Spleen (tissue), 11 donors: ENCODE data around the gene SHC2. TPM values are rescaled to one million over a fixed set of nuclear protein-coding genes. Genes with fewer than 3 reads are reported as not detected.

ENCODE experiments used
- DNase-seq: peaks from one replicate; pipeline ENCODE4 v3.0.0-alpha.2; 2020
- H3K27ac ChIP-seq, 8 donors: fragments of 200-600 bp; sonication (generic) in 7 of 8; 1 replicate in 4 of 8; 2 replicates in 4 of 8; pipeline versions ENCODE4 v1.5.0 to v1.8.0; 2016 to 2021; ENCODE audit warnings: inconsistent platforms in 4 of 8, mild to moderate bottlenecking in 4 of 8, moderate library complexity in 1 of 8
- H3K27me3 ChIP-seq, 7 donors: fragments of 200-600 bp; sonication (generic) in 6 of 7; replicated peaks in 1 of 7; 1 replicate in 4 of 7; 2 replicates in 3 of 7; pipeline versions ENCODE4 v1.5.0 to v1.8.0; 2016 to 2021; ENCODE audit warnings: inconsistent platforms in 3 of 7, mild to moderate bottlenecking in 1 of 7
- H3K36me3 ChIP-seq, 6 donors: fragments of 200-600 bp; sonication (generic) in 5 of 6; 1 replicate in 4 of 6; 2 replicates in 2 of 6; pipeline versions ENCODE4 v1.5.0 to v1.8.0; 2016 to 2021; ENCODE audit warnings: inconsistent platforms in 2 of 6
- H3K4me1 ChIP-seq, 6 donors: fragments of 200-600 bp; sonication (generic) in 5 of 6; 1 replicate in 3 of 6; 2 replicates in 3 of 6; pipeline versions ENCODE4 v1.5.0 to v1.8.0; 2016 to 2021; ENCODE audit warnings: inconsistent platforms in 3 of 6
- H3K4me3 ChIP-seq, 8 donors: fragments of 200-600 bp; sonication (generic) in 7 of 8; 1 replicate in 4 of 8; 2 replicates in 4 of 8; pipeline versions ENCODE4 v1.5.0 to v1.8.0; 2016 to 2021; ENCODE audit warnings: inconsistent platforms in 4 of 8, mild to moderate bottlenecking in 4 of 8, moderate library complexity in 2 of 8
- H3K9me3 ChIP-seq, 8 donors: fragments of 200-600 bp; sonication (generic) in 7 of 8; 1 replicate in 4 of 8; 2 replicates in 4 of 8; pipeline versions ENCODE4 v1.5.0 to v1.8.0; 2016 to 2021; ENCODE audit warnings: inconsistent platforms in 4 of 8
- POLR2A ChIP-seq, 3 donors: fragments of 450-650 bp; IDR thresholded peaks; one replicate each; pipeline ENCODE4 v1.5.1; 2017; ENCODE audit warnings: antibody characterized with exemption in 3 of 3, mild to moderate bottlenecking in 1 of 3
- POLR2AphosphoS5 ChIP-seq, 3 donors: sonication (generic); formaldehyde crosslinking; IDR thresholded peaks; one replicate each; pipeline ENCODE4 v1.5.1; 2017; ENCODE audit warnings: antibody characterized with exemption in 3 of 3
- WGBS, 5 donors: extraction: QIAGEN DNeasy Blood & Tissue Kit in 3 of 5; methylation state at CpG; one replicate each; pipeline versions ENCODE4 v1.1.5 to v1.1.7; 2013 to 2018; 5-methylcytosine and 5-hydroxymethylcytosine counted together
- intact Hi-C: fragments of 100-400 bp; cut with DNase I; formaldehyde crosslinking; loops from one replicate; pipeline ENCODE4 v1.15.0; 2023; ENCODE audit warnings: low total_unique reads
- polyA plus RNA-seq, 3 donors: library from polyadenylated mRNA; stranded (reverse); fragments of 200-250 nt; gene quantifications; one replicate each; pipeline ENCODE4 v1.2.1, GENCODE V29; 2013
- total RNA-seq, 7 donors: library from RNA; depleted of rRNA in 3 of 7; stranded (reverse); fragments of >200 nt in 3 of 7; fragmentation: NEBNext Ultra II Directional in 4 of 7; extraction: Animal tissue kit (Norgen Biotek cat#: 25700) in 4 of 7; gene quantifications; one replicate each; pipeline versions ENCODE4 v1.1.0 to v1.2.1, GENCODE V29; 2016 to 2021
- TF ChIP-seq, protein P1 (sequence below), 11 experiments: fragments of 200-600 bp in 7 of 11; fragments of 450-650 bp in 4 of 11; sonication (generic) in 4 of 11; IDR thresholded peaks in 8 of 11; conservative IDR thresholded peaks in 3 of 11; 1 replicate in 7 of 11; 2 replicates in 4 of 11; pipeline versions ENCODE4 v1.4.0 to v1.8.0; 2016 to 2021; ENCODE audit warnings: antibody characterized with exemption in 11 of 11, inconsistent platforms in 4 of 11, mild to moderate bottlenecking in 1 of 11
- donor health status: healthy with polysubstance abuse.
- donor health status: DM: no; HTN: no; CAD: no; lungs with moderate emphysema.
- donor health status: DM: no; HTN: no; CAD: no.
- donor health status: Bipolar disorder and iron deficiency.
- donor health status: healthy.
- donor health status: DM: no; HTN: no; CAD: no.
- donor health status: DM: yes; HTN: yes; CAD: no.

Gene SHC2
- total and polyA plus RNA-seq, 10 donors: 19.6 to 123 (median 45.2) TPM

DNA sequence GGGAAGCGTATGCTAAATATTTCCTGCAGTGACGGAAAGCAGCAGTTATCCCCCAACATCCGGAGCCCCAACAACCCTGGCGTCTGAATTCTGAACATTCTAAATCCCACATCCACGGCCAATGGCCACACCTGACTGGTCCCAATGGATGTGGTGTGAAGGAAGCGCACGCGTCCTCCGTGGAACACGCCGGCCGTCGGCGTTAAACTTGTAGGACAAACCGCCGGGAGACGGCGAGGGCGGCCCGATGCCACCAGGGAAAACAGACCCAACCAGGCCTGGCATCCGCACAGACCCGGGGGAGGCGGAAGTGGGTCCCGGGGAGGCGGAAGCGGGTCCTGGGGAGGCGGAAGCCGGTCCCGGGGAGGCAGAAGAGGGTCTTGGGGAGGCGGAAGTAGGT lies 3.2 kb downstream of the SHC2 start:
- peaks cover 3 to 26% (median 21%) of the 10 kb centered on the region in 6 donors for H3K4me1 ChIP-seq
- no peaks in the 10 kb centered on the region for H3K36me3 ChIP-seq
- no peak overlapping the region for H3K4me3 ChIP-seq
- no peak for DNase-seq
- TF ChIP-seq POLR2AphosphoS5 (IDR thresholded peaks at IDR 0.05) (no peak), POLR2A (IDR thresholded peaks at IDR 0.05) (no peak)
- TF ChIP-seq, protein P1, sequence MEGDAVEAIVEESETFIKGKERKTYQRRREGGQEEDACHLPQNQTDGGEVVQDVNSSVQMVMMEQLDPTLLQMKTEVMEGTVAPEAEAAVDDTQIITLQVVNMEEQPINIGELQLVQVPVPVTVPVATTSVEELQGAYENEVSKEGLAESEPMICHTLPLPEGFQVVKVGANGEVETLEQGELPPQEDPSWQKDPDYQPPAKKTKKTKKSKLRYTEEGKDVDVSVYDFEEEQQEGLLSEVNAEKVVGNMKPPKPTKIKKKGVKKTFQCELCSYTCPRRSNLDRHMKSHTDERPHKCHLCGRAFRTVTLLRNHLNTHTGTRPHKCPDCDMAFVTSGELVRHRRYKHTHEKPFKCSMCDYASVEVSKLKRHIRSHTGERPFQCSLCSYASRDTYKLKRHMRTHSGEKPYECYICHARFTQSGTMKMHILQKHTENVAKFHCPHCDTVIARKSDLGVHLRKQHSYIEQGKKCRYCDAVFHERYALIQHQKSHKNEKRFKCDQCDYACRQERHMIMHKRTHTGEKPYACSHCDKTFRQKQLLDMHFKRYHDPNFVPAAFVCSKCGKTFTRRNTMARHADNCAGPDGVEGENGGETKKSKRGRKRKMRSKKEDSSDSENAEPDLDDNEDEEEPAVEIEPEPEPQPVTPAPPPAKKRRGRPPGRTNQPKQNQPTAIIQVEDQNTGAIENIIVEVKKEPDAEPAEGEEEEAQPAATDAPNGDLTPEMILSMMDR (IDR thresholded peaks at IDR 0.05 in 8 of 11, conservative IDR thresholded peaks at IDR 0.05 in 3 of 11): no peak
- peaks cover 0 to 39% (median 26%) of the 10 kb centered on the region in 7 donors for H3K27me3 ChIP-seq
- H3K9me3 ChIP-seq: no peaks in the 10 kb centered on the region
- intact Hi-C loops: no loop called here
- 91 to 96% (median 93%) methylated on average over 29 to 30 of the region's 30 CpGs for WGBS, 5 donors
- no peak overlapping the region for H3K27ac ChIP-seq

DNA sequence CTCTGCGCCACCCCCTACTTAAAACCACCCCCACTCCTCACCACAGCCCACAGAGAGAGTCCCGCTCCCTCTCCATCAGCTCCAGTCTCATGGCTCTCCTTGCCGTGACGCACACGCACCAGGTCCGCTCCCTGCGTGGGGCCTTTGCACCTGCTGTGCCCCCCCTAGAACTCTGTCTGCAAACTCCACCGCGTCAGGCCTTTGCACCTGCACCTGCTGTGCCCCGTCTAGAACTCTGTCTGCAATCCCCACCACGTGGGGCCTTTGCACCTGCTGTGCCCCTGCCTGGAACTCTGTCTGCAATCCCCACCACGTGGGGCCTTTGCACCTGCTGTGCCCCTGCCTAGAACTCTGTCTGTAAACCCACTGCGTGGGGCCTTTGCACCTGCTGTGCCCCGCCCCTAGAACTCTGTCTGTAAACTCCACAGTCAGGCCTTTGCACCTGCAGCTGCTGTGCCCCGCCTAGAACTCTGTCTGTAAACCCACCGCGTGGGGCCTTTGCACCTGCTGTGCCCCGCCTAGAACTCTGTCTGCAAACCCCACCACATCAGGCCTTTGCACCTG lies 4.2 kb downstream of the SHC2 start:
- Histone ChIP-seq H3K9me3 (peaks cover 0 to 1% (median 0%) of the 10 kb centered on the region in 8 donors), H3K36me3 (no peaks in the 10 kb centered on the region), H3K4me3 (no peak overlapping the region), H3K27ac (no peak overlapping the region), H3K4me1 (peaks cover 2 to 19% (median 15%) of the 10 kb centered on the region in 6 donors), H3K27me3 (peaks cover 0 to 29% (median 18%) of the 10 kb centered on the region in 7 donors)
- 75 to 87% (median 81%) methylated on average over 18 of the region's 18 CpGs for WGBS, 5 donors
- intact Hi-C loops: no loop called here
- TF ChIP-seq POLR2A (IDR thresholded peaks at IDR 0.05): no peak
- no peak for DNase-seq

DNA sequence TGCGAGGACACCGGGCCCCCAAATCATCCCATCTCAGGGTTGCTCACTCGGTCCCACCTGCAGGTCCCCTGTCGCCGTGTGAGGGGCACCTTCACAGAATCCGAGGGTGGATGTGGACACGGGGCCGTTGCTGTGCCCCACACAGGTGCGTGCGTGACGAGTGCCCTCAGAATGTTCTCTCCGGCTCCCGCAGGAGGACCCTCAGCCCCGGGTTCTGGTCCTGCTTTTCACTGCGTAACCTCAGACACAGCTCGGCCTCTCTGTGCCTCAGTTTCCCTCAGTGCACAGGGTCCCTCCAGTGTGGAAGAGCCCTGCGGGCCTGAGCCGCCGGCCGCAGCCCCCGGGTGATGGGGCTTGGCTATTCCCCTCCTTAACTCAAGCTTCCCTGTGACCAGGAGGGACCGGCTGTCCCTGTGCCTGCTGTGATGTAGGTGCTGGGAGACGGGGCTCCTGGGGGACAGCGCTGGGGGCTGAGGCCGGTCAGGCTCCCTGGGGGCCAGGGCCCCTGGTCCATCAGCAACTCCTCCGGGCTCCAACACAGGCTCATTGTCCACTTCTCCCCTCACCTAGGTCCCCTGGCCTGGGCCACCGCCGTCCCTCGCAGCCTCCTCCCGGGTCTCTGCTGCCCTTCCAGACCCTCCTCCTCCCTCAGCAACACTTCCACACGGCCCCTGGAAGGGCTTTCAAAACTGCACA lies 4.8 kb downstream of the SHC2 start:
- WGBS, 5 donors: 89 to 92% (median 90%) methylated on average over 21 to 31 of the region's 31 CpGs
- intact Hi-C loops: no loop called here
- TF ChIP-seq POLR2A (IDR thresholded peaks at IDR 0.05): no peak
- no peak for TF ChIP-seq POLR2AphosphoS5 (IDR thresholded peaks at IDR 0.05)
- TF ChIP-seq, protein P1 (IDR thresholded peaks at IDR 0.05 in 8 of 11, conservative IDR thresholded peaks at IDR 0.05 in 3 of 11): no peak
- H3K4me3 ChIP-seq: no peak overlapping the region
- H3K27me3 ChIP-seq: peaks cover 0 to 22% (median 12%) of the 10 kb centered on the region in 7 donors
- no peak for DNase-seq
- peaks cover 0 to 7% (median under 1%) of the 10 kb centered on the region in 8 donors for H3K9me3 ChIP-seq
- peaks cover 0 to 13% (median 8%) of the 10 kb centered on the region in 6 donors for H3K4me1 ChIP-seq
- H3K36me3 ChIP-seq: no peaks in the 10 kb centered on the region
- H3K27ac ChIP-seq: no peak overlapping the region

DNA sequence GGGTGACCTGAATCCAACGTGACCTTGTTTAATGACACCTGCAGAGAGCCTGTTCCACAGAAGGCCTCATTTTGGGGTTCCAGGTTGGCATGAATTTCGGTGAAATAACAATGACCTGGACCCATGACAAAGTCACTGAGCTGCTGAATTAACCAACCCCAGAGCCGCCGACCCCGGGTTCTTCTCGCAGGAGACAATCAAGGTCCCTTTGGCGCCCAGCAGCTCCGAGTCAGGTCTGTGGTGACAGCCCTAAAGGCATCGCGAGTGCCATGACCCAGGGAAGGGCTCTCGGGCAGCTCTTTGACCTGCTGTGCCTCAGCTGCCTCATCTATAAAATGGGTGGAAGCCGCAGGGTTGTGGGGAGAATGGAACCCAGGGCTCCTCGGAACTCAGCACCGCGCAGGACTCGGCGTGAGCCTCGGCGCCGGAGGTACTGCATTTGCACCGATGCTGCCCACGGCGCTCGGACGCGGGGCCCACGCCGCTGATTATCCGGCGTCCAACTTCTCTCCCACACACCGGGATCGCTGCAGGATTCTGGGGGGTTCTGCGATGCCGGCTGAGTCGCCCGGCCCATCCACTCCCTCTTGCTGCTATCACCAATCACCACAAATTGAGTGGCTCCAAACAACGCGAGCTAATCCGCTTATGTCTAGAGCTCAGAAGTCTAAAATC lies 5.7 kb downstream of the SHC2 start:
- intact Hi-C loops: no loop called here
- no peak for TF ChIP-seq POLR2A (IDR thresholded peaks at IDR 0.05)
- TF ChIP-seq POLR2AphosphoS5 (IDR thresholded peaks at IDR 0.05): no peak
- TF ChIP-seq, protein P1 (IDR thresholded peaks at IDR 0.05 in 8 of 11, conservative IDR thresholded peaks at IDR 0.05 in 3 of 11): no peak
- H3K27ac ChIP-seq: no peak overlapping the region
- H3K36me3 ChIP-seq: no peaks in the 10 kb centered on the region
- DNase-seq: no peak
- peaks cover 0 to 16% (median 2%) of the 10 kb centered on the region in 8 donors for H3K9me3 ChIP-seq
- H3K4me1 ChIP-seq: peaks cover 0 to 9% (median 6%) of the 10 kb centered on the region in 6 donors
- WGBS, 5 donors: 91 to 94% (median 94%) methylated on average over 21 to 39 of the region's 39 CpGs
- H3K4me3 ChIP-seq: no peak overlapping the region
- peaks cover 0 to 17% (median 8%) of the 10 kb centered on the region in 7 donors for H3K27me3 ChIP-seq
